GM21723 (cell line): ENCODE data around the gene RTP2.

Experiments used
- ATAC-seq: cut with Tn5 transposase; IDR thresholded peaks from one replicate; pipeline ENCODE4 v1.9.1; 2021; ENCODE audit warnings: mild to moderate bottlenecking, moderate library complexity; ENCODE audit not compliant: unreplicated experiment

Gene RTP2, protein sequence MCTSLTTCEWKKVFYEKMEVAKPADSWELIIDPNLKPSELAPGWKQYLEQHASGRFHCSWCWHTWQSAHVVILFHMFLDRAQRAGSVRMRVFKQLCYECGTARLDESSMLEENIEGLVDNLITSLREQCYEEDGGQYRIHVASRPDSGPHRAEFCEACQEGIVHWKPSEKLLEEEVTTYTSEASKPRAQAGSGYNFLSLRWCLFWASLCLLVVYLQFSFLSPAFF

DNA sequence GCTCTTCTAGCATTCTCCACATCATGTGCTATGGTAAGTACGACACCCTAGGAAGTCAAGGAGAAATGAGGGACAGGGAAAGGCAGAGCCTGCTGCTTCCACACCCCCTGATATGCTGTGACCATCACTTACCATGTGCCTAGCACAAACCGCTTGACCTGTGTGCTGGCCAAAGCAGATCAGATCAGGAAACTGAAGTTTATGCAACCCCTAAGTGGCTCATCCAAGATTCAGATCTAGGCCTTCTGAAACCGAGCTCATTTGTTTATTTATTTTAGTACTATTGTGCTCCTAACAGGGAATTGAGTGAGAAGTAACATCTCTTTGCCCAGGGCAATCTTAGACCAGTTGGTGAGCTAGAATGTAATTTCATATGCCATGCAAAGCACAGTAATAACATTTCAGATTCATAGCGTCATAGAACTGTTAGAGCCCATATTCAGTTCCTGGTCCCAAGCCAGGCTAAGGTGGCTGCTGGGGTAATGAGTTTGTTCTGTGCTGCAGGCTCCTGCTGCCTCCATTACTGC, at the start of gene RTP2:
RTP2 (minus strand) TSS at position 51 of the 527 bp plus-strand sequence. CDS start 429 bp downstream, outside the sequence.
- ATAC-seq = no peak

DNA sequence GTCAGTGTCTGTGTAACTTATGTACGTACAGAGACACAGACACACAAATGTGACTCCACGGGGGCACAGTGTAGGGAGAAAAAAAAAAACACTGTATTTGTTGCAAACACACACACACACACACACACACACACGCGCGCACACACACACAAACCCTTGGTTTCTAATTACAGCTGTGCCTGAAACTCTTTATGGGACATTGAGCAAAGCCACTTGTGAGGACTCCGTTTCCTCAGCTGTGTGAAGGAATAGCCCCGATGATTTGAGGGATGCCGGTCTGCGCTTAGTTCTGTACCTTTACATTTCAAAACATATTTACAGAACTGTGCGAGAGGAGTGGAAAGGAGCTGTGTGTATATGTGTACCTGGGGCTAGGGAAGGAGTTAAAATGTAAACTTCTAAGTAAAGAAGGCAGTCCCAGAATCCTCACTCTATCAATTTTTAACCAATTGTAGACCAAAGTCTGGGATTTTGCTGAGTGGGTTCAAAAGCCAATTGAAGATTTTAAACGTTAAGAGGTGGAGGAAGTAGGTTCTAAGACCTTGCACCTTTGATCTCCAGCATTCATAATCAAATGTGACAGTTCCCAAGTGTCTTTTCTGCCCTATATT, 48.3 kb upstream of the RTP2 start:
- no peak for ATAC-seq

DNA sequence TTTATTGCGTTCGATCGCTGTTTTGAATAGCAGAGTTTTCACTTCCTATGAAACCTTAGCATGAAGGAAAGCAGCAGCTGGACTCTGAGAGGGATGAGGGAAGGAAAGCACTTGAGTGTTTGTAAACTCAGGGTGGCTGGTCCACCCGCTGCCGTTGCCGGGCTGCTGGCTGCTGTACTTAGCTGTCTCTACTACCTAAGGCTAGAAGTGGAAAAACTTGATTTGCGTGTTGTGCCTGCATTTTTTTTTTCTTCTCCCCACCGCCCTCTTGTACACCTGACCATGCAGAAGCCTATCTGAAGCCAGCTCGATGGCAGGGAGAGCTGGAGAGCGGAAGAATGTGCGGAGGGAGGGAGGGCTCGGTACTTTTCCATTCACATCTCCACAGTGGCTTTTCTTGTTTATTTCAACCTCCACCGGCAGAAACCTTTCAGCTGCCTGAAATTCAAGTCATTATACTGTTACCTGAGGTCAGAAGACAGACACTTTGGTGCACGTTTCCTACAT, 47.7 kb upstream of the RTP2 start:
- no peak for ATAC-seq

DNA sequence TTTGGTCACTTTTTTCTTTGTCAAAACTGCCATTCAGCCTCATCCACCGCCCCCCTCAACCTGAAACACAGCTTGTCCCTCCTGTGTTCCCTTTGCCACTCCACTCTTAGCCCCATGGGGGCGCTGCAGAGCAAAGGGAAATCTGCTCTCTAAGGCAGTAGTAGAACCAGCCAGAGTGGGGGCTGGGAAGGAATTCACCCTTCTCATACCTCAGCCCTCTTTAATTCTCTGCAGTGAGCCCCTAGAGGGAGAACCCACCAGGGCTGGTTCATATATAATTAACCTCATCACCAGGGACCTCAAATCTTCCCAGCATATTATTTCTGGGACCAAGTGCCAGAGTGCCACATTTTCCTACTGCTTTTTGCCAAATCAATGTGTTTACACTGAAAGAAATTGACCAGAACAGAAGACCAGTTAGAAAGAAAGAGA, 45.7 kb upstream of the RTP2 start:
- ATAC-seq = peak; percentile 49

DNA sequence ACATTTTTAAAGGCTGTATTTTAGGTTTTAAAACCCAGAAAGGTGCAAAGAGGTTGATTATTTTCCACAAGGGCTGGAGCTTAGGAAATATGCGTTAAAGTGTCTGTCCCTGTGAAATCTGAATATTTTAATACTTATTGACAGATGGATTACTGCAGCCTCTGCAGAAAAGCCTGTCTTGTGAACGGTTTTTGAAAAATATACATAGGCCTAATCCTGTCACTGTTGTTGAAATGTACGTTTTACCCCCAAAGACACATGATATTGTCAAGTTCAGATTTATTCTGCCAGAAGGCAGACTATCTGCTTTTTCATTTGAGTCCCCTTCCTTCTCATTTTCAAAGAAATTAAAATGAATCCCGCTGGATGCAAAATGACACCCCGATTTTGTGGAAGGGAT, 45.1 kb upstream of the RTP2 start:
- ATAC-seq = no peak

DNA sequence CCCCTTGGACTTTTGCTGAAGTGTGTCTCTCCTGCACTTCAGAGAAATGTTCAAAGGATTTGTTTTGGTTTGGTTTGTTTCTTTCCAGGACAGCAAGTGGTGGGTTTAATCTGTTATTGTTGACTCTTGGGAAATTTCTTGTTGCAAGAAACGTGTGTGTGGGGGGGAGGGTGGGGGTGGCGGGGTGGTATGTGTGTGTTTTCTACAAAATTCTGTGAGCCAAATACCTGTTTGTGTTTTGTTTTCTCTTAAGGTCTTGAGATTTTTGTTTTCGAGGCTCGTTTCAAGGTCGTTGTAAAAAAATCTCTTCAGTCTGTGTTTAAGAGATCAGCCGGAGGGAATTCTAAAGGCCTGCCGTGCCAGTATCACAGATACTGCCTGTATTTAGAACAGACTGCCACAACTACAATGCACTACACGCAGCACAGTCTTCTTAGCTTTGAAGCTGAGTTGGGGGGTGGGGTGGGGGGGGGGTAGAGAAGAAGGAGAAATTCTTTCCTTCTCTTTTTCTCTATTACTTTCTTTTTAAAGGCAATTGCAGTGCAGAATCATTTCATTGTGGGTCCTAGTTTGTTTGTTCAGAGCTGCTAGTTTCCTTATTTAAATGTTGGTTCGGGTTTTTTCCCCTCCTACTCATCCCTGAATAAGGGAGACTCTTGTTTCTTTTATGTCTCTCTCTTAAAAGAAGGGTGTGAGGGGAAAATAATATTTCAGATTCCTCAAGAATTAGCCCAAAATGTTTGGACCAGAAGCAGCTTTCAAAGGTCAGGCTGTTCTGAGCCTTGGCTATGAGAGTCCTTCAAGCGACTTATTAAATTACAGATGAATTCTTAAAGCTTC, 44.3 kb upstream of the RTP2 start:
- ATAC-seq = no peak

DNA sequence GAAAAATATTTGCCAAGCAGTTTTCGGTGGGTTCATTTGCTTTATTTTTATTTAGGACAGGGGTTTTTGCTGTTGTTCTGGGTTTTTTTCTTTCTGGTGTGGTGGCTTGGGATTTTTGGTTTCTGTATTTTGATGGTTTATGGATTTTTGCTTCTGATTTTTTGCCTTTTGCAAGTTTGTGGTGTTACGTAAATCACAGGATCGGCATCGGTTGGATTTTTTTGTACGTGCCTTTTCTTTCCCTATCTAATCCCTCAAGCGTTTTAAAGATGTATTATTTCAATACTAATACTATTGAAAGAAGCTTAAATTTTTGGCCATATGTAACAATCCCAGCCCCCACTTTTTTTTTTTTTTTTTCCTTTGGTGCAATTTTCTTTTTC, 43.7 kb upstream of the RTP2 start:
- ATAC-seq = no peak

DNA sequence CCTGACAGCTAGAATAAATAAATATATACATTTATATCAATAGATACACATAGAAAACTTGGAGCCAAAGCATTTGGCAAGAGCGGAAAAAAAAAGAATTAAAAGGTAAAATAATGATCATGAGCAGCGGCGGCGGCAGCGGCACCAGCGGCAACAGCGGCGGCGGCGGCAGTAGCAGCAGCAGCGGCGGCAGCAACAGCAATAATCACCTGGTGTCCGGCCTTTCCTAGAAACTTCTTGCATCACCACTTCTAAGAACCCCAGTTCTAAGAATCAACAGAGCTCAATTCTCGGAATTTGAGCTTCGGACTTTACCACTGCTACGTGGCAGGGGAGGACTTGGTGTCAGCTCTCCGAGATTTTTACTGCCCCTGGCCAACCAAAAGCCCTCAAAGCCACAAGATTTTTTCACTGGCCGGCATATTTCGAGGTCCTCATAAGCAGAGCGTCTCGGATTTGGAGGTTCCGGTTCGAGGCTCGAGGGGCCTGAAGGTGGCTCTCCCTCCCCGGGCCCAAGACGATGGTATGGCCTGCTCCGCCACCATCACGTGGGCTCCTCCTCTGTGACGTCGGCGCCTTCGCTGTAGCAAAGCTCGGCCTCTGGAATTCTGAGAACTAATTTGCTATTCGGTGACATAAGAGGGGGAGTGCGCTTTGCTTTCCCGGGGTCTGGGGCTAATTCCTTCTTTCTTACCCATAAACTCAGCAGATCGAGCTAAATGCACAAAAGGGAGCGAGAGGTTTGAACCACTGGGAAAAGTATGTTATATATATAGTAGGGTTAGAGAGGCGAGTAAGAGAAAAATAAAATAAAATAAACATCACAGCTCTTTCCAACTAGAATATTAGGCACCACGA, 43.1 kb upstream of the RTP2 start, which contains the start of gene BCL6:
BCL6 (minus strand) TSS at position 268 of the 858 bp plus-strand sequence. CDS start 11,775 bp downstream, outside the sequence.
- ATAC-seq = peak; percentile 81

DNA sequence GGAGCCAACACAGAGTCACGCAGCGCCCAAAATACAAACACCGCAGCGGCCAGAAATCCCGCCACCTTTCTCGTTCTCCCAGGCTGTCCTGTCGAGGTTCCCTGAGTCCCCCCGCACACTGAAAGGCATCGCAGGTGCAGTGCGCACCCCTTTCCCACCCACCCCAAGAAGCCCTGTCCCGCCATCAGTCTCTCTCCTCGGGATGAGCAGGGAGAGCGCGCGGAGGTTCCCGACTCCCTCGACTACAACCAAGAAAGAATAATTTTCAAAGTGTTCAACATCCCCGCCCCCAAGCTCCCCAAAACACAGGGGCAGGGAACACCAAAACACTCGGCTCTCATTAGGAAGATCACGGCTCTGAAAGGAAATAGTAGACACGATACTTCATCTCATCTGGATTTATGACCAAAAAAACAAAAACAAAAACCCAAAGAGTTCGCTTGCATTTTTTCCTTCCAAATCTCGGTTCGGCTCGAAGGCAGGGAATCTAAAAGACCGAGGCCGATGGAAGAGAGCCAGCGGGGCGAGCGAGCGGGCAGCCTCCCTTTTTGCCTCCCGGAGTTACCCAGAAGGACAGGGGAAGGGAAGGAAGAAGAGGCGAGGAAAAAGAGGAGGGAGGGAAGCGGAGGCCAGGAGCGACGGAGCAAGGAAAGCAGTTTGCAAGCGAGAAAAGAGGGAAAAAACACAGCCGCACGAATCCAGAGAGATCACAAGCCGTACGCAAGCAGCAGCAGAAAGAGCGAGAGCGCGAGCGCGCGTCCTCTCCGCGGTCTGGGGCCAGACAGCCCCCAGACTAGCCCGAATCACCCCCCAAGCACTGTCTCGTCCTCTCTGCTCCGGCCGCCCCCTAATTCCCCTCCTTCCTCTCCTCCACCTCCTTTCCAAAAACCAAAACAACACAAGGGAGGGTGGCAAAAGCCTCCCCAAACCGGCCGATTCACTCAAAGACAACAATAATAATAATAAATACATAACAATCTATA, 42.1 kb upstream of the RTP2 start:
- no peak for ATAC-seq

DNA sequence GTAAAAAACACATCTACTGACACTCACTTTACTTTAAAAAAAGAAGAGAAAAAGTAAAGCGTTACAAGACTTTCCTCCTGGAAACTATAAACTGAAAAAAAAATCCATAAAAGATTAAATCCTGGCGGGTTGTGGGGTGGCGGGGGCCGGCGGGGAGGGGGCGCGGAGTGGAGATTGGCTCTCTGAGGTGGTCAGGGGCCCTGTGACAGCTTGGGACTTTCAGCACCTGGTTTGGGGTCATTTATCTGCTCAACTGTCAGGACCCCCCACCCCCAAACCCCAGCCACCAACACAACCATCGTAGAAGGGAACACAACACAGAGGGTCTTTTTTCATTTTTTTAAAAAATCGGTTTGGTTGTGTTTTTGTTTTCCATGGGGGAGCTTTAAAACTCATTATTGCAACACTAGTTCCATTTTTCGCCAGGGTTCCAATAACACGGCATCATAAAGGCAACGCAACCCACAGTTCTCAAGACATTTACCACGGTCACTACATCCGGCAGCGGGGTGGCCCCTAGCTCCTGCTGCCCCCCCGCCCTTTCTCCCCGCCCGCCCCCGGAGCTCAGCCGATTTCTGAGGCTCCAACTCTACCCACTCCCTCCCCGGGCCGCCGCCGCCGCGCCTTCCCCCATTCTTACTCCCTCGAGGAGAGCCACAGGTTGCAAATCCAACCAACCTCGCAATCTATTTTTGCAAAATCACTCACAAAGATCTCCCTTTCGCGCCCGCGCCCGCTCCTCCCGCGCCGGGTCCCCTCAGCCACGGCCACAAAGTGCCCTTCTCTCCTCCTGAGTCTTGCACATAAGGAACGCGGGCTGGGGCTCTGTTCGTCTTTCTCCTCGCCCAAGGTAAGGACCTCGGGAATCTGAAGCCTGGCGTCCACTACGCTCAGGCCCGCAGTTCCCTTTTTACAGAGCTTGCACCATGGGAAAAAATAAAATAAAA, 41.1 kb upstream of the RTP2 start:
- no peak for ATAC-seq

DNA sequence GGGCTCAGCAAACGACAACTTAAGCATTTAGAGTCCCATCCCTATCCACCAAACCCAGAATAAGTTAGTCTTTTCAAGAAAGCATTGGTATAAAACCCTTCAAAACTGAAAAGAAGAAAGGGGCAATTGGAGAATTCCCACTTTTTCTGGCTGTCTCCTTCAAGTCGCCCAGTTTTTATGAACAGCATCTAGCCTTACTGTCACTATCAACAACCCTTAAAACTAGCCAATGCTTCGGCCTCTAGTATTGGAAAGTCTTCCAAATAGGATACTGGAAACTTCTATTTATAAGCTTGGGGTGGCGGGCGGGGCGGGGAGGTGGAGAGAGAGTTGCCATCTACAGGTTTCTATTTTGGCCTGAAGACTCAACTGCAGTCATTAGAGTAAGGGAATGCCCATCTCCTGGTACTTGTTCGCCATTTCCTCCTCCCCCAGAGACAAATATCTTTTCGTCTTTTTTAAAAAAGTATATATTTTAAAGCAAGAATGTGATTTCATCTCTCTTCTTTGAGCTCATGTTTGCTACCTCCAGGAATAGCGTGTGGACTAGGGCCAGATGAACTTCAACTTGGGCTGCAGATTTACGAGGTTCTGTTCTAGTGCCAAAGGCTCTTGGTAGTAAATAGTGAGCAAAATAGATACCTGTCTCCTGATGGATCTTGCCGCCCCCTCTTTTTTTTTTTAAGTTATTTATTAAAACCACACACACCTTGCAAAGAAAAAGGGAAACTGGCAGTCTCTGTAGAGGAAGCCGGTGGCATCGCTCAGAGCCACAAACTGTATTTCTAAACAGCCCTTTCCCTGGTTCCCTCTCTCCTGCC, 40.2 kb upstream of the RTP2 start:
- ATAC-seq = no peak

DNA sequence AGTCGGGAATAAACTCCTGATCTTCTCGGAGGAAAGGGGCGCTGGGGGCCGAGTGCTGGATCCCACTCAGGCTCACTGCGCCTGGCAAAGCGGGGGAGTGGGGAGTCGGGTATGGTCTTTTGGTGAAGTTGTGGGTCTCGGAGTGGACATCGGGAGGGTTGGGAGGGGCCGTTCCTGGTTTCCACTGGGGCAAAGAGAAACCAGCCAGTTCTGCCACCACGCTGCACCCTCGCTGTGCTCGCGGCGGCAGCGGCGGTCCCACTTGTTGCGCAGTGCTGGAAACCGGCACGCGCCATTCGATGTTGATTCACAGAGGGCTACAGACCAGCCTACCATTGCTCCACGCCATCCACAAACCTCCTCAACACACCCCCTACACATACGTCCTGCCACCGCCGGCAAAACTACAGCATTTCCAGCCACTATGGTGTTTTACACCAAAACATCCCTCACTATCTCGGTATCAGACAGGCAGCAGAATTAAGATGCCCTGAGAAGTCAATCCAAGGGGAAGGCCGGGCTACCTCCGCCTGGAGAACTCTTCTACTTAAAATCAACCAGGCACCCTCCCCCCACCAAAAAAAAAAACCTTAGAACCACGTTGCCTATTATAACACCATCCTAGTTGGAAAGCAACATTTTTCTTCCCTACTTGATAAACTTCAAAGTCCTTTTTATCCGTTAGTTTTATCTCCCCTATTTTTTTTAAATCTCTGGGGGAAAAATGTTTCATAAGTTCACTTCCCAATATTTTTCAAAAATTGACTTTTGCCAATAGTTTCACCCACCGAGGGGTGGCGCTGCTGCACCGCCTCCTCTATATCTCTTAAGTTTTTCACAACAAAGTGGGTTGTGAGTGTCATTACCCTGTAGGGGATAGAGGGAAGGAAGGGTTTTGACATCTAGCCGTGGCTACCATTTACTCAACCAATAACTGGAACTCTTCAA, 39.3 kb upstream of the RTP2 start:
- ATAC-seq = no peak

DNA sequence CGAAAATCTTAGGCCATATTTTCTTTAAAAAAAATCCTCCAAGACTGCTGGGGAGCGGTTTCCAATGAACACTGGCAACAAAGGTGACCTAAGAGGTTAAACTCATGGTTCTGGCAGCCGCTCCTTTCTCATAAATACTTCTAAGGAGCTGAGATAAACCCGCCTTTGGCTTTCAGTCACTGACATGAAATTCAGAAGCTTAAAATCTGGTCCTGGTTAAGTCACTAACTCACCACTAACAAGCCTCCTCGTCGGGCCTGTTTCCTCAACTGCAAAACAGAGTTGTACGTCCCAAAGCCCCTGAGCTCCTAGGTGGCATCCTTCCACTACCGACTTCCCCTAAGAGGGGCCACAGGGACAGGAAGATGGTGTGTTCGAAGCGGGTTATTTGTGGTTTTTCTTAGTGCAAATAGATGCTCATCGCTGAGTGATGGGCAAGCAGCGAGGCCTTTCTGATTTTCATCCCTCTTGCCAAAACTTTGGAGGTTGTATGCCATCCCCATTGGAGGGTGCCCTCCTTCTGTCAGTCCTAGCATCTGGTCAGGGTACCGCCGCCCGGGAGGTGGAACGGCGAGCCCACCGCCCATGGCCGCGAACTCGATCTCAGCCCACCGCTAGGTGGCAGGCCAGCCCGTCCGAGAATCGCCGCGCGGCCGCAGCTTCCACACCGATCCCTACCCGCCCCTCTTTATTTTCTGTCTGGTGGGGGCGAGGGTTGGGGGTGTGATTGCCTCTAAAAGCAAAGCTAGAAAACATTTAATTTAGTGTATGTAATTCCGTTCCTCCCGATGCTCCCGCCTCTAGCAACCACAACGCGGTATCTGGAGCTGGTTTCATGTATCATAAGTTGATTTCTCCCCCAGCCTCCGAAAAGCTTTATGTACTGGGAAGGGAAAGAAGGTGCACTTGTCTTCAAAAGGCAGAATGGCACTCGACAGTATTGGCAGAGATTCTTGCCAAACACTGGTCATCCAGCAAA, 38.4 kb upstream of the RTP2 start:
- no peak for ATAC-seq

DNA sequence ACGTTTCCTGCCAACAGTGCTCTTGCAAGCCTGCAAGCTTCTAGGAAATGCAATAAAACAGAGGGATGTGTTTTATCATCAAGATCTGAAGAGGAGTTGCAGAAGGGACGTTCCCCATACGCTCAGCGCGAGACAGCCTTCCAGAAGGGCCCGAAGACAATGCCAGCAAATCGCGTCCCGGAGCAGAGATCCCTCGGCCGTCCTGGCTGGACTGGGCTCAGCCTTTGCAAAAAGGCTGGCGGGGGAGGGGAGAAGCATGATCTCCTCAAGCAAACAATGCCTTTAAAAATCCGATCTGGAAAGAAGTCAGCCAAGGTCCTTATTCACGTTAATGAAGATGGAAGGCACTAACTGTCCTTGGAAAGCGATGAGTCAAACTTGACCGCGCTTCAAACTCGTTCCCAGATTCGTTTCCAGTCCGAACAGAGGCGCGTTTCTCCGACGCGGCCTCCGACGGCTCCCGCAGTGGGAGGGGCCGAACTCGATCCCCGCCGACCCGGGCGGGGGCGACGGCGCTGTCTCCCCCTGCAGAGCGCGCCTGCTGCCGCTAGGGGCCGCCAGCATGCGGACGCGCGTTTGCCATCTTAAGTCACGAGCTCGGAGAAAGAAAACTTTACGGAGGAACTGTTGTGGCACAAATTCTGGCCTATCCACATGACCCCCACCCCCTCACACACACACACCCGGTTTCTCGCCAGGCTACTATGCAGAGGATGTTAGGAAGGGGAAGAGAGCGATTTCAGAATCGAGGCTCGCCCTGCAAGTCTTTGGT, 37.4 kb upstream of the RTP2 start:
- ATAC-seq = peak; percentile 45
